Mesenchymal stem cell (in vitro differentiated cells and primary cell): Measurements from ENCODE around the gene SPARCL1.

Experiments used
- DNase-seq: peaks from one replicate; pipeline ENCODE4 v3.0.0-alpha.2; 2013
- H2AFZ ChIP-seq: one replicate; pipeline ENCODE4 v1.6.1; 2013; ENCODE audit warnings: low read depth, mild to moderate bottlenecking, control low read depth, inconsistent platforms, low read length, moderate library complexity
- H2AK5ac ChIP-seq: 2 replicates; pipeline ENCODE4 v1.6.1; 2013; ENCODE audit warnings: low read length, moderate library complexity, mild to moderate bottlenecking, inconsistent platforms; ENCODE audit not compliant: severe bottlenecking
- H2BK120ac ChIP-seq: one replicate; pipeline ENCODE4 v1.6.1; 2013; ENCODE audit warnings: low read depth, mild to moderate bottlenecking, inconsistent platforms, low read length, moderate library complexity
- H2BK12ac ChIP-seq, 2 experiments: one replicate each; pipeline ENCODE4 v1.6.1; 2013; ENCODE audit warnings: inconsistent platforms in 2 of 2, low read length in 2 of 2, mild to moderate bottlenecking in 2 of 2, moderate library complexity in 2 of 2, control low read depth in 1 of 2
- H2BK15ac ChIP-seq: one replicate; pipeline ENCODE4 v1.6.1; 2013; ENCODE audit warnings: mild to moderate bottlenecking, low read depth, inconsistent platforms; ENCODE audit not compliant: poor library complexity, severe bottlenecking
- H2BK5ac ChIP-seq: 2 replicates; pipeline ENCODE4 v1.6.1; 2013; ENCODE audit warnings: low read depth, mild to moderate bottlenecking, low read length, control low read depth, inconsistent platforms; ENCODE audit not compliant: poor library complexity, severe bottlenecking
- H3K14ac ChIP-seq, 2 experiments: one replicate each; pipeline ENCODE4 v1.6.1; 2013; ENCODE audit warnings: inconsistent platforms in 2 of 2, low read length in 2 of 2, control low read depth in 1 of 2, mild to moderate bottlenecking in 1 of 2, moderate library complexity in 1 of 2
- H3K18ac ChIP-seq, 2 experiments: one replicate each; pipeline ENCODE4 v1.6.1; 2013; ENCODE audit warnings: inconsistent platforms in 2 of 2, low read length in 2 of 2, control low read depth in 1 of 2, low read depth in 1 of 2, mild to moderate bottlenecking in 1 of 2
- H3K23ac ChIP-seq, 2 experiments: one replicate each; pipeline ENCODE4 v1.6.1; 2013; ENCODE audit warnings: inconsistent platforms in 2 of 2, low read length in 2 of 2, mild to moderate bottlenecking in 2 of 2, moderate library complexity in 2 of 2, control low read depth in 1 of 2
- H3K27ac ChIP-seq: 2 replicates; pipeline ENCODE4 v1.5.1; 2013; ENCODE audit warnings: mild to moderate bottlenecking, moderate library complexity, low read length, control low read depth, inconsistent platforms; ENCODE audit not compliant: poor library complexity, severe bottlenecking
- H3K27me3 ChIP-seq, 2 experiments: 2 replicates each; pipeline versions ENCODE4 v1.6.1 to v1.7.0; 2013; ENCODE audit warnings: low read length in 2 of 2, mild to moderate bottlenecking in 2 of 2, moderate library complexity in 2 of 2, control low read depth in 1 of 2, inconsistent platforms in 1 of 2; ENCODE audit not compliant: control insufficient read depth in 1 of 2, insufficient read depth in 1 of 2
- H3K36me3 ChIP-seq, 2 experiments: 2 replicates each; pipeline versions ENCODE4 v1.6.1 to v1.7.0; 2013; ENCODE audit warnings: low read length in 2 of 2, control low read depth in 1 of 2, inconsistent platforms in 1 of 2, low read depth in 1 of 2, mild to moderate bottlenecking in 1 of 2; ENCODE audit not compliant: insufficient read depth in 2 of 2, control insufficient read depth in 1 of 2
- H3K4ac ChIP-seq, 2 experiments: one replicate each; pipeline ENCODE4 v1.6.1; 2013; ENCODE audit warnings: inconsistent platforms in 2 of 2, low read length in 2 of 2, mild to moderate bottlenecking in 2 of 2, moderate library complexity in 2 of 2, control low read depth in 1 of 2, low read depth in 1 of 2
- H3K4me1 ChIP-seq: 2 replicates; pipeline ENCODE4 v1.6.1; 2013; ENCODE audit warnings: low read depth, low read length, control low read depth; ENCODE audit not compliant: control insufficient read depth, insufficient read depth
- H3K4me2 ChIP-seq: 2 replicates; pipeline ENCODE4 v1.6.1; 2013; ENCODE audit warnings: low read length, mild to moderate bottlenecking, inconsistent platforms; ENCODE audit not compliant: poor library complexity, severe bottlenecking
- H3K4me3 ChIP-seq, 2 experiments: 2 replicates each; pipeline versions ENCODE4 v1.5.1 to v1.7.0; 2013; ENCODE audit warnings: low read length in 2 of 2, mild to moderate bottlenecking in 2 of 2, control low read depth in 1 of 2, low read depth in 1 of 2; ENCODE audit not compliant: insufficient read depth in 1 of 2
- H3K79me1 ChIP-seq: replicated peaks from 2 replicates; pipeline ENCODE4 v1.6.1; 2013; ENCODE audit warnings: mild to moderate bottlenecking, control low read depth, low read length, inconsistent platforms; ENCODE audit not compliant: poor library complexity, severe bottlenecking
- H3K9ac ChIP-seq: 2 replicates; pipeline ENCODE4 v1.7.0; 2013; ENCODE audit warnings: mild to moderate bottlenecking, low read length, moderate library complexity
- H3K9me3 ChIP-seq: 2 replicates; pipeline ENCODE4 v1.7.0; 2013; ENCODE audit warnings: mild to moderate bottlenecking, low read length; ENCODE audit not compliant: control insufficient read depth
- H4K8ac ChIP-seq: one replicate; pipeline ENCODE4 v1.6.1; 2013; ENCODE audit warnings: inconsistent platforms, mild to moderate bottlenecking, low read length, moderate library complexity
- H4K91ac ChIP-seq: one replicate; pipeline ENCODE4 v1.6.1; 2013; ENCODE audit warnings: mild to moderate bottlenecking, low read length, inconsistent platforms
- WGBS: methylation state at CpG from one replicate; pipeline ENCODE4 v1.1.7; 2013; ENCODE audit warnings: mixed read lengths; 5-methylcytosine and 5-hydroxymethylcytosine counted together

SPARCL1 gene

DNA sequence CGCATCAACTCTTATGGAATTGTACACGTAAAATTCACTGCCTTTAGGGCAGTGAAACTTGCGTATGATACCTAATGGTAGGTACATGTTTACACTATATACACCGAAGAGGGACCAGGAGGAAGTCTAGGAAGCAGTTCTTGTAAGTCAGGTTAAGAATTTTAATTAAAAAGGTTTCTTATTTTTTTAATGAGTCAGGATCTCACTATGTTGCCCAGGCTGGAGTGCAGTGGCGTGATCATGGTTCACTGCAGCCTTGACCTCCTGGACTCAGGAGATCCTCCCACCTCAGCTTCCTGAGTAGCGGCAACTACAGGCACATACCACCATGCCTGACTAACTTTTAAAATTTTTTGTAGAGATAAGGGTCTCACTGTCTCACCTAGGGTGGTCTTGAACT, 100.2 kb downstream of the SPARCL1 start:
- H2AFZ ChIP-seq: no peak overlapping the region
- no peaks in the 10 kb centered on the region for H3K36me3 ChIP-seq
- H2BK12ac ChIP-seq: no peak overlapping the region
- H3K27ac ChIP-seq: no peak overlapping the region
- no peak for DNase-seq
- no peak overlapping the region for H2BK5ac ChIP-seq
- 98% methylated on average over 5 of the region's 6 CpGs for WGBS
- H2BK120ac ChIP-seq: no peak overlapping the region
- H2AK5ac ChIP-seq: no peak overlapping the region
- no peak overlapping the region for H3K4ac ChIP-seq
- H3K23ac ChIP-seq: no peak overlapping the region
- H3K18ac ChIP-seq: no peak overlapping the region
- H3K27me3 ChIP-seq: no peaks in the 10 kb centered on the region
- no peak overlapping the region for H4K8ac ChIP-seq
- no peaks in the 10 kb centered on the region for H3K9me3 ChIP-seq
- H3K9ac ChIP-seq: no peak overlapping the region
- no peak overlapping the region for H3K4me3 ChIP-seq
- peaks cover 7% of the 10 kb centered on the region for H3K79me1 ChIP-seq
- H3K14ac ChIP-seq: no peak overlapping the region
- no peak overlapping the region for H4K91ac ChIP-seq
- H3K4me2 ChIP-seq: no peak overlapping the region
- no peak overlapping the region for H2BK15ac ChIP-seq
- H3K4me1 ChIP-seq: peaks cover 7% of the 10 kb centered on the region

DNA sequence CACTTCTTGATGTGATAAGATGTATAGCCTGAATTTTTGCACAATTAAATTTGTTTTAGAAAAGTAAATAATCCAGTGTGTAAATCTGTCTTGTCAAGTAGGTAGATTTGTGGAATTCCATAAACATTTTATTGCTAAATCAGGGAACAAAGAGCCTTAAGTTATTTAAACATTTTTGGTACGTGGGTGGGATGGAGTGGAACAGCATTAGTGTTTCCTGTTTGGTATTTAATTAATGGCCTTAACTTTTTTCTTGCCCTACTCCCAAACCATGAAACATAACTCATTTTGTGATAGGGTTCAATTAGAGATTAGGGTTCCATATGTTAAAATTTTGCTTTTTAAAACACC, 101.7 kb downstream of the SPARCL1 start:
- Histone ChIP-seq H2AK5ac (no peak overlapping the region), H3K18ac (no peak overlapping the region), H2AFZ (no peak overlapping the region), H3K14ac (no peak overlapping the region), H2BK120ac (no peak overlapping the region), H3K27ac (no peak overlapping the region), H3K4me2 (no peak overlapping the region), H3K9me3 (no peaks in the 10 kb centered on the region), H3K79me1 (peaks cover 9% of the 10 kb centered on the region), H3K4me3 (no peak overlapping the region), H2BK15ac (no peak overlapping the region), H3K4me1 (peaks cover 8% of the 10 kb centered on the region), H3K23ac (no peak overlapping the region), H3K4ac (no peak overlapping the region), H2BK5ac (no peak overlapping the region), H4K91ac (no peak overlapping the region), H2BK12ac (no peak overlapping the region), H3K9ac (no peak overlapping the region), H3K27me3 (no peaks in the 10 kb centered on the region), H3K36me3 (no peaks in the 10 kb centered on the region), H4K8ac (no peak overlapping the region)
- no peak for DNase-seq
- no CpG with 5 or more reads among the region's 1 CpG for WGBS

DNA sequence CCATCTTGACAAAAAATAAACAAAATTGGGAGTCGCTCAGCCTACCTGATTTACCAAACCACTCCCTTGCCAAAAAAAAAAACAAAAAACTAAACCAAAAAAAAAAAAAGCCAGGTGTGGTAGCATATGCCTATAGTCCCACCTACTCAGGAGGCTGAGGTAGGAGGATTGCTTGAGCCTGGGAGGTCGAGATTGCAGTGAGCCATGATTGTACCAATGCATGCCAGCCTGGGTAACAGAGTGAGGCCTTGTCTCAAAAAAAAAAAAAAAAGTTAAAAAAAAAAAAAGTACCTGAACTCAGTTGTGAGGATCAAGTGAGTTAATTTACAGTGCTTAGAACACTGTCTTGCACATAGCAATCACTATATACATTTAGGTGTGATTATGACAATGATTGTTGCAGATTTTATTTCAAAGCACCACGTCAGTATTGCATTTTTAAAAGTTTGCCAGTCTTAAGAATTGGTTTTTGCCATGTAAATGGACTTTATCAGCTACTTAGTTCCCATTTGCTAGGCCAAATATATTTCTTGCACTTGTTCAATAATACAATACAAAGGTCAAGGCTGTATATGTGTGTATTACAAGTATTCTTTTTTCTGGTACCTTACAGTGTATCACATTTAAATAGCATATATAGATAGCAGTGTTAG, 102.2 kb downstream of the SPARCL1 start:
- DNase-seq: no peak
- H3K9me3 ChIP-seq: no peaks in the 10 kb centered on the region
- H3K4me2 ChIP-seq: no peak overlapping the region
- no peak overlapping the region for H2BK12ac ChIP-seq
- no peak overlapping the region for H4K91ac ChIP-seq
- H3K79me1 ChIP-seq: peaks cover 9% of the 10 kb centered on the region
- H3K27me3 ChIP-seq: no peaks in the 10 kb centered on the region
- no peak overlapping the region for H2BK5ac ChIP-seq
- H3K14ac ChIP-seq: no peak overlapping the region
- no peak overlapping the region for H4K8ac ChIP-seq
- 100% methylated on average over 1 of the region's 3 CpGs for WGBS
- H2BK120ac ChIP-seq: no peak overlapping the region
- no peak overlapping the region for H2AFZ ChIP-seq
- H3K23ac ChIP-seq: no peak overlapping the region
- no peak overlapping the region for H3K18ac ChIP-seq
- H3K9ac ChIP-seq: no peak overlapping the region
- H3K27ac ChIP-seq: no peak overlapping the region
- H3K4me3 ChIP-seq: no peak overlapping the region
- peaks cover 9% of the 10 kb centered on the region for H3K4me1 ChIP-seq
- H3K36me3 ChIP-seq: no peaks in the 10 kb centered on the region
- H2AK5ac ChIP-seq: no peak overlapping the region
- no peak overlapping the region for H3K4ac ChIP-seq
- H2BK15ac ChIP-seq: no peak overlapping the region

- H3K4me1 ChIP-seq: peaks cover 14% of the 10 kb centered on the region
- H3K14ac ChIP-seq: no peak overlapping the region
- no peaks in the 10 kb centered on the region for H3K9me3 ChIP-seq
- no peak overlapping the region for H3K27ac ChIP-seq
- DNase-seq: no peak
- H2BK120ac ChIP-seq: no peak overlapping the region
- H3K18ac ChIP-seq: no peak overlapping the region
- H2BK12ac ChIP-seq: no peak overlapping the region
- no peaks in the 10 kb centered on the region for H3K27me3 ChIP-seq
- no peaks in the 10 kb centered on the region for H3K36me3 ChIP-seq
- 84% methylated on average over 2 of the region's 2 CpGs for WGBS
- H2AFZ ChIP-seq: no peak overlapping the region
- no peak overlapping the region for H4K8ac ChIP-seq
- peaks cover 9% of the 10 kb centered on the region for H3K79me1 ChIP-seq
- H2BK5ac ChIP-seq: no peak overlapping the region
- H3K4me3 ChIP-seq: no peak overlapping the region
- no peak overlapping the region for H3K4ac ChIP-seq
- H3K9ac ChIP-seq: no peak overlapping the region
- H4K91ac ChIP-seq: no peak overlapping the region
- no peak overlapping the region for H3K4me2 ChIP-seq
- H2BK15ac ChIP-seq: no peak overlapping the region
- H3K23ac ChIP-seq: no peak overlapping the region
- H2AK5ac ChIP-seq: no peak overlapping the region
Observed at GRCh38 chr4:87425711-87426110, 103.5 kb downstream of the SPARCL1 start.
